Measurements from ENCODE around the gene ATP10D.
A peak's percentile ranks its signal among the peaks of the same experiment; 100 is the strongest.
"Not testable (repeated sequence)": the region's sequence is repeated elsewhere in the genome, so short reads cannot be mapped to it uniquely, and the experiment has no call there.

Gene ATP10D

DNA sequence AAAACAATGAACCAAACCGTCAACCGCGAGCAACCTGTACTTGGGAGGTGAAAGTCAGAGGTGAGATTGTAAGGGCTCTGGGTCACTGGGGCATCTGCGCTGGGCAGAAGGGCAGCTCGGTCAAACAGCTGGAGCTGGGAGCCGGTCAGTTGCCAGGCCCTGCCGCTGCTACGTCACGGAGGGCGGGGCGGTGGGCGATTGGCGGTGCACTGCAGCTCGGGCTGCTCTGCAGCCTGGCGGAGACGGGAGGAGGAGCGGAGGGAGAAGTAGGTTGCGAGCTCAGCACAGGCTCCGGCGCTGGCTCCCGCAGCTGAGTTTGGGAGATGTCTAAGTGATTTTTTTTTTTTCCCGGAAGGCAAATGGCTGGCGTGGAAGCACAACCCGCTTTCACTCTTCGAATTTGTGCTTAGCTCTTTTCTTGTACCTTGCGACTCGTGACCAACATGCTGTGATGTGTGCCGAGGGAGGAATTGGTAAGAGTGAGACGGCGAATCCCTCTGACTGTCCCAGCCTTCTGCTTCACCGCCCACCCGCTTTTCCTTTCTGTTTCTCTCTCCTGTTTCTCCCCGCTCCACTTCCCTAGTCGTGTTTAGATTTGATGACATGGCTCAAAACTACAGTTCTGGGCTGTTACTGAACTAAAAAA, at the start of gene ATP10D:
Gene ATP10D (plus strand): TSS at position 229 of the 646 bp plus-strand sequence. CDS start 27,266 bp downstream, outside the sequence.
- peak; percentile 46 to 74 for DNase-seq

DNA sequence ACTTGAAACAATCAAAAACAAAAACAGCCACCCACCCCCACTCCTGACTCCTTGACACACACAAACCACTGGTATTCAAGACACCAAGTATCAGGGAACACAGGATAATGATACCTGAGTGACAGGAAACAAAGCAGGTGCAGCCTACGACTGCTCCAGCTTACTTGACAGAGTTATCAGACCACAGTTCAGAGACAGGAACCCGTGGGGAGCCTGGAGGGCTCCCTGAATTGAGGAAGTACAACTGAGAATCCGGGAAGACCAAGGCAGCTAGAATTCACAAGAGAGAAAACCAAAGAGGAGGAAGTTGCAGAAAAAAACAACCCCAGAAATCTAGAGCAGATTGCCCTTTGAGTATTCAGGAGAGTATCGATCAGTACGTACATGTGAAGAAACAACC, 42.1 kb upstream of the ATP10D start:
- DNase-seq = no peak

DNA sequence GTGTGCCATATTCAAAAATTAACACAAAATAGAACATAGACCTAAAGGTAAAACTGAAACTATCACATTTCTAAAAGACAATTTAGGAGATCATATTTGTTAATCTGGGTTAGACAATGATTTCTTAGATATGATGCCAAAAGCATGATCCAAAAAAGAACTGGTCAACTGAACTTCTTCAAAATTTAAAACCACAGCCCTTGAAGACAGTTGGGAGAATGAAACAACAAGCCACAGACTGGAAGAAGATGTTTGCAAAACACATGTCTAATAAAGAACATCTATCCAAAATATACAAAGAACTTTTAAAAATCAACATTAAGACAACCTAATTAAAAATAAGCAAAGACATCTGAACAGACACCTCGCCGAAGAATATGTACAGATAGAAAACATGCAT, 41.0 kb upstream of the ATP10D start:
- no peak for DNase-seq

DNA sequence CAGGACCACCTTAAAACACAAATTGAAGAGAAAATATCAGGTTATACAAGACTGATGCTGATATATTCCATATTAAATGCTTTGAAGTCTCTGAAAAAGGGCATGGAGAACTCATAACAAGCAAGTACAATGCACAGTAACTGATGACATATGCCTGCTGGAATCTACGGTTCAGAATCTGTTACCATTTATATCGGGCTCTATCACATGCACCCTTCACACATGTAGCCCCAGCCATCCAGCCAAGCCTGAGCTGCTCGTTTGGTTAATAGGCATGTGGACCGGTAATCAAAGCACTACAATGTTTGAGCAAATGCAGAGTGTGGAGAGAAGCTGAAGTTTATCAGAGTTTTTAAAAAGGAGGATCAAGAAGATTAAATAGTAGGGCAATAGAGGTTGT, 33.4 kb upstream of the ATP10D start:
- no peak for DNase-seq

DNA sequence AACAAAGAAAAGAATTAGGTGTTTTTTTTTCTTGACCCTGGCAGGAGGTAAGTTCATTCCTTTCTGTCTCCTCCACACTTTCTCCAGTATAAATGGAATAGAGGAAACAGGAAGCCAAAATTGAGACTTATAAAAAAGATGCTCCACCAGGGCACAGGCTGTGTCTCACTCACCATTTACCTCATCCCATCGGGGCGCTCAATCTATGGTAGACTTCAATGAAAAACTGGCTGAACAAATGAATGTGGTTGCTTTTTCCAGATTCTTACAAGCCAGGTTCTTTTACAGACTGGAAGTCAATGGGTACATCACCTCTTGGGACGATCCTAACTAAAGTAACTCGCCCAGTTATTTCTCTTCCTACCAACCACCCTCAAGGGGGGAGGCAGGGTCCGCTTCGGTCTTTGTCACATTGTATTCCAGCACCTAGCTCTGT, 22.3 kb upstream of the ATP10D start:
- no peak for DNase-seq

DNA sequence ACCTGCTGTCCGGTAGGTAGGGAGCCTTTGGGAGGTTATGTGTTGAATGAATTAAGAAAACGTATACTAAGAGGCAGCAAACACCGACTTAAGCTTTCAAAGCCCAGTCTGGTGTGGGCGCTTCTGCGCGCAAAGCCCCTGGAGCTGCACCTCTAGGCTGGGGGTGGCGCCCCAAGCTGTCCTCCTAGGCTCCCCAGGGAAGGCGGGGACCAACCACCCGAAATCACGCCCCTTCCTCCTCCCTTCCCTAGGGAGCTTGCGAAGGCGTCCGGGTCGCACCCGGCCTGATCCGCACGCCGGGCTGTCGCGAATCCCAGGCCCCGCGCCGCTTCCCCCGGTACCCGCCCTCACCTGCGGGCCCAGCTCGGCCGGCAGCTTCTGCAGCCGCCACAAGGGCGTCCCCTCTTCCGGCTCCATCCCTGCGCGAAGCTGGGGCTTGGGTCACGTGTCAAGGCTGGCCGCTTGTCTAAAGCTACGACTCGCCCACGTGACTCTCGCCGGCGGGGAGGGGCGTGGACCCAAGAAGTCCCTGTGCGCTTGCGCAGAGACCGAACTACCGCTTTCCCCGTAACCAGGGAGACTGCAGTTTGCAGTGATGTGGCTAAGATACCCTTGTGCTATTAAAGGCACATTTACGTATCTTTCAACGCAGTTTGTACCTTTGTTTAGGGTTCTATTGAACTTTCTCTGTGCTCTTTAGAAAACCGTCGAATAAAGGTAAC, 21.7 kb upstream of the ATP10D start, which contains the start of gene COMMD8:
Gene COMMD8 (minus strand): TSS at position 468 of the 722 bp plus-strand sequence. CDS start 51 bp downstream, at position 417.
- DNase-seq = peak; percentile 86 to 96

DNA sequence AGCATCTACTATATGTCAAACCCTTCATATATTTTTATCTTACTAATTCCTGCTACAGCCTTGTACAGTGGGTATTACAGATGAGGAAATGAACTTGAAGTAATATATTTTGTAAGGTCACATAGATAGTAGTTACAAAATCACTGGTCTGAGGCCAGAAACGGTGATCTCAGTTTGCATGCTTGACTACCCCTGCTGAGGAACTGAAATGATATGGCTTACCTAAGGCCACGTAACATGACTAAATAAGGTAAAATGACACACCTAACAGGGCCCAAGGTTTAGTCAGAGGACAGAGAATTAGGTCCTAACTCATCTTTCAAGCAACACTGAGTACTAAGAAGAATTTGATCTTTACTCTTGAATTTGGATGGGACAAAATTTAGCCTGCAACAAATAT, 20.1 kb upstream of the ATP10D start:
- no peak for DNase-seq

DNA sequence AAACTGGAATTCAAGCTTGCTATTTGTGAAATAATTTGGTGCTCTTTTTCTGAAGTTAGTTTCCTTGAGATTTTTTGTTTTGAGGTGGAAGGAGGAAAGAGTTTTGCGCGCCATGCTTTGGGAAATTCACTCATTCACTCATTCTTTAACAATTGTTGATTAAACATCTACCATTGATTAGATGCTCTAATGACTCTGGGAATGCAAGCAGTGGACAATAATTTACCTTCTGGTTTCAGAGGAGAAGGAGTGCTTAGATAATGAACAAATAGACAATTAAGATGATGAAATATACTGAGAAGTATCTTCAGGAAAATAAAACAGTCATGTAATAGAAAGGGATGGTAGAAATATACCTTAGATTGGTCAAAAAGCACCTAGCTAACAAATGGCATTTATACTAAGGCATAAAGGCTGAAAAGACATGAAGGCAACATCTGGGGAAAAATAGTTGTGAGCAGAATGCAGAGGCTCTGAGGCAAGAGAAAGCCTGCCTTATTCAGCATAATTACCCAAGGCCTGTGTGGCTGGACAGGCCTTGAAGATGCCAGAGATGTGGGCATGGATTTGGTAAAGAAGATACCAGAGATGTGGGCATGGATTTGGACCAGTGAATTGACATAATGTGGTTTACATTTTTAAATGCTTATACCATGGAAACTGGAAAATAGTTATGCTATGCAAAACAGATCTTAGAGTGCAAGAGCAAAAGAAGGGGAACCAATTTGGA, 18.9 kb upstream of the ATP10D start:
- DNase-seq = no peak

DNA sequence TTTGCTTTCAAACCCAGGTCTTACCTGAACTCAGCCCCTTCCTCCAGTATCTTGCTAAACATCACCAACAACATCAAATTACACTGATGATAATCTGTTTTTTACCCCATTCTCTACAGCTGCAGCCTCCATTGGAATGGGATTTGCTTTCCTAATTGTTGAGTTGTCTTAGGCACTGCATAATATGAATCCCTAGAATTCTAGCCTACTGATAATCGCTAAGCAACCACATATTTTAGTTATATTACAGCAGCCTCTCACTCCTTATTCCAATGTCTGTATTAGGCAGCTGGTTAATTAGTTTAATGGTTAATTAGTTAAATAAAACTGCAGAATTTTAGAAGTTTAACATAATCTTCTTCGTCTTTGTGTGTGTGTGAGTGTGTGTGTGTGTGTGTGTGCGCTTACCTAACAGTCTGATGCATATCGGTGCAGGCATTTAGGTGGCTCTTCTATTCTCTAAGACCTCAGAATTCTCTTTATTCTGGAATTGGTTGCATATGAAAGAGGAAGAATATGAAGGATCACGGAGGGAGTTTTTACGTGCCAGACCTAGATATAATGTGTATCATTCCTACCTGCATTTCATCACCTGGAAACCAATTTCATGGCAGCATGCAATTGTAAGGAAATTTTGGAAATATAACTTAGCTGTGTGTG, 16.2 kb upstream of the ATP10D start:
- no peak for DNase-seq

DNA sequence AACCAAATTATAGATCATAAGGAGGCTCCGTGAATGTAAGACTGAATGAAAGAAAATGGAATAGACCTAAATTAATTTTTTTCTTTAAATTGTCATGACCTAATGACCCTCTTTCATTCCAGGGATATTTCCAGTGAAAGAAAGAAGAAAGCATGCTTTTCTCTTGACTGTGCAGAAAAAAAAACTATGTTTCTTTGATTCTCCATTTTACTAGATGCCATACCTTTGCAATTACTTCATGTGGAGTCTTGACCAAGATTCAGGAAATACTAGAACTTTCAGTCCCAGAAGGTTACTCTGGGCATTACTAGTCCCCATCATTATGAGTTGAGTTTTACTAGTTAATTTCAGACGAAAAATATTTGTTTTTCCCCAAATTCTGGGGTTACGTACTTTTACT, 15.1 kb upstream of the ATP10D start:
- DNase-seq = no peak

DNA sequence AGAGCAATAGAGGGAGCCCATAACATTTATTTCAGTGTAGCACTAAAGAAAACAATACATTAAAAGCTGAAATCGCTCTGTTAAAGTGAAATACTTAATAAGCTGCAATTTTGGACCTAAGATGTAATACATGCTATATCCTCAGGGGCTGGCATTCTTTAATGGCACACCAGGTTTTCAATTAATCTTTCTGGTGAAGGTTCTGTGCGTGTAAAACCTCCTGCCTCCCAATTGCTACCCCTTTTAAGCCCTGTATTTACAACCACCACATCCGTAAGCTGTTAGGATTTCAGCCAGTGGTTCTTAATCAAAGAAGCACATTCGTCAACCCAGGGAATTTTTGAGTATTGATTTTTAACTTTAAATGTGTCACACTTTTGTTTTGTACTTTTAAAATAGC, 14.0 kb upstream of the ATP10D start:
- DNase-seq = no peak

DNA sequence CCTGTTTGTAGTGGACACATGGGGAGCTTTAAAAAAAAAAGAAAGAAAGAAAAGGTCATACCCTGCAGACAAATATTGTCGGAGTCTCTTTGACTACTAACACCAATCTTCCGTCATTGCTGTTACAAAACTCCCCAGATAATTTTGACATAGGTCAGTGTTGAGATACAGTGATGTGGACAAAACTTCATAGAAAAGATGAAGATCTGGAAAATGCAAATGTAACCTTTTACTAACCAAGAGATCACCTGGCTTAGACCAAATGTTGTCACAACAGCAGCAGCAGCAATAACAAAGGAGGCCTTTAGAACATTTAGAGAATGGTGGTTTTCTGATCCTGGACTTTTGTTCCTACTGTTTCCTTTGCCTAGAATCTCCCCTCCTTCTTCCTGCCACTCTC, 13.5 kb upstream of the ATP10D start:
- no peak for DNase-seq

DNA sequence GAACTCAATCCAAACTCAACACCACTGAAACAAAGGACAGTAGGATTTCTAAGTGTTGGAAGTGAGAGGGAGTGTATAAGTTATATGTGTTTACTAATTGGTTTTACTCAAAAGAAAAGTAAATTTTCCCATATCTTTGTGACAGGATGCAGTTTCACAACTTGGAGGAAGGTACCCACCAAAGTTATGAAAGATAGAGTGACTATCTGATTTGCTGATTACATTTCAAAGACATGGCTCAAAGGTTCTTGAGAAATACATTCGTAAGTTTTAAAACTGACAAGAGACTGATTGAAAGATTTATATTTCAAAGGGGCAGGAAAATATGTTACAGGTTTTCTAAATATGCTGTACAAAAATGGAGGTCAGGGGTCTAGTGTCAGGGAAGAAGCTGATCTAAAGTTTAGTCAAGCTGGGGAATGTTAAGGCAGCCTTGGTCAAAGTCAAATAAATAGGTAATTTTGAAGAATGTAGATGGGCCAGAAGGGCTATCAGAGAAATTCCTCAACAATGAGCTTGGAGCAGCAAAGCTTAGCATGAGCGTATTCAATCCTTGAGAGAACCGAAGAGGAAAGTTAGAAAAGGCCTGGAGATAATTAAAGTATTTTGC, 11.8 kb upstream of the ATP10D start:
- DNase-seq = no peak

DNA sequence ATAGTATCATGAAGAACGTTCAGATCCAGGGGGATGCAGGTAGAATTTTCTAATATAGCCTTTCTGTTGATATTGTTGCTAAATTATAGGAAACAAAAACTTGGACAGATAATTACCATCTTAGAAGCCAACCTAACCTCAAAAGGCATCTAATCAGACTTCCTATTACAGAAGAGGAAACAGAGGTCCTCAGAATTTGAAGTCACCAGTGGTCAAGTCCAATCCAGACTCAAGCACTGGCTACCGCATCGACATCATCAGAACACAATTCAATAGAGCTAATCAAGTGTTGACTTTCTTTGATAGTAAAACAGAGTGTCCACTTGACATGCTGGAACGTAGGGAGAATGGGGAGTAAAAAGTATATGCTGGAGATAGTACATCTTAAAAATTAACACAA, 10.3 kb upstream of the ATP10D start:
- DNase-seq = no peak

DNA sequence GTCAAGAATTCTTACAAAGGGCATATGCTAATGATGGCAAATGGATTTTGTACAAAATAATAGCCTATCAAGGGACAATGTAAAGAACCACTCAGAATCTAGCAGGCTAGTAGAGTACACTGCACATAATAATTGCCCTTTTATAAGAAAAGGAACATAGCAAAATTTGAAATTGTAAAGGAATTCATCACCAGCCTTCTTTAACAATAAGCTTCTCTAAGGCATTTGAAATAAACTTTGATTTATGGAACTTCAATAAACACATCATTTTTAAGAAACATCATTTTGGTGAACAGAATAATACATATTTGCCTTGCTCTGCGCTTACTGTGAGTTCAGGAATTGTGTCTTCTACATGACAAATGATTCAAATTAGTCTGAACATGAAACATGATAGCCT, 9.7 kb upstream of the ATP10D start:
- no peak for DNase-seq

DNA sequence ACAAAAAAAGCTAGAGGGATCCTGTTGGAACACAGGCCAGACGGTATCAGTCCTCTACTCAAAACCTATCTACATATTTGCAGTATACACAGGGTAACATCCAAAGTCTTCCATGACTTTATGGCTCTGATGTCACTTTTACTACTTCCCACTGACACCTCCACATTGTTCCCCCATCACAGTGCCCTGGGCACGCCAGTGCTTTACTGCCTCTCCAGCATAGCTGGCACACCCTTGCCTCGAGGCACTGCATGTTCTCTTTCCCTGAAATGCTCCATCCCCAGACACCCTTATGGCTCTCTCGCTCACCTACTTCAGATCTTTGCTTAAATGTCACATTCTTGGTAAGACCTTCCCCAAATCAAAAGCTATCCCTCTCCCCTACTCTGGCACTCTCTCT, 6.3 kb upstream of the ATP10D start:
- DNase-seq = no peak

DNA sequence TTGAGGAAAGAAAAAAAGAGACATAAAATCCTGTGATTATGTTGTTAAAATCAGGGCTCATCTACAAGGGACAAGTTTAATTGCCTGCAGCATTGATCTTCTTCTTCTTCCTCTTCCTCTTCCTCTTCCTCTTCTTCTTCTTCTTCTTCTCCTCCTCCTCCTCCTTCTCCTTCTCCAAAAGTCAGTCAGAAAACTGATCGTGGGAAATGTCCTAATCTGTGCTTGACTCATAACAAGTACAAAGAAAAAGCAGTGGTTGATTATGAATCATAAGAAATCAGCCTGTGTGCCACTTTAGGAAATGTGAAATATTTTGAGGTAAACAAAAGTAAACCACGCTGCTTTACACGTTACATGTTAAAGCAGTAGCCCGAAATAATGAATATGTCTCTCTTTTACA, 2.7 kb upstream of the ATP10D start:
- no peak for DNase-seq

DNA sequence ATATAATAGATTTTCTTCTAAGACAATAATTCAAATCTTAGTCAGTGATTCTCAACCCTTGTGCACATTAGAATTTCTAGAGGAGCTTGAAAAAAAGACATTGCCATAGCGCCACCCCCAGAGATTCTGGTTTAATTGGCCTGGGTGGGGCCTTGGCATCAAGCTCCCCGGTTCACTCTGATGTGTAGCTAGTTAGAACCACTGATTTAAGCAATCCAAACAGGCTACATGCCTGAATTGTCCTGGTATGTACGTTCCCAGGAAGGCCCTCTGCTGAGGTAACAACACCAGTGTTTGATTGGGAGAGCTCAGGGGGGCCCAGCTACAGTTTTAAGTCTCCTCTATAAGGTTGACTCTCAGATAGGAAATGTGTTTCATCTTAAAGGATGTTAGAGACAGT, 1.3 kb upstream of the ATP10D start:
- DNase-seq = no peak

DNA sequence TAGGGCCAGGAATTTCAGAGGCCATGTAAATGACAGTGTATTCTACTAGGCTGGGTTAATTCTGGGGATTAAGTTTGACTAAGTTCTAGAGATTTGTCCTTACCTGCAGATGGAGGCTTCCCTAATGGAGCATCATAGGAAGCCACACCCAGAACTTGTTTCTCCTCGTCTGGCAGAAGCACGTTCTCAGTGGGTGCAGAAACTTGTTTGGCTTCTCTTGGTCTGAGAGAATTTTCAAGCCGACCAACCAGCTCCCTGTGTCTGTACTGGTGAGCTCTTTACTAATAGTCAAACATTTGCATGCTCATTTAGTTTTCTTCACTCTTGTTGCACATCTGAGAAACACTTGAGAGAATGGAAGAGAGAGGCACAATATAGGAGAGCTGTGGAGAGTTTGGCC, 907 bp upstream of the ATP10D start:
- DNase-seq = no peak

DNA sequence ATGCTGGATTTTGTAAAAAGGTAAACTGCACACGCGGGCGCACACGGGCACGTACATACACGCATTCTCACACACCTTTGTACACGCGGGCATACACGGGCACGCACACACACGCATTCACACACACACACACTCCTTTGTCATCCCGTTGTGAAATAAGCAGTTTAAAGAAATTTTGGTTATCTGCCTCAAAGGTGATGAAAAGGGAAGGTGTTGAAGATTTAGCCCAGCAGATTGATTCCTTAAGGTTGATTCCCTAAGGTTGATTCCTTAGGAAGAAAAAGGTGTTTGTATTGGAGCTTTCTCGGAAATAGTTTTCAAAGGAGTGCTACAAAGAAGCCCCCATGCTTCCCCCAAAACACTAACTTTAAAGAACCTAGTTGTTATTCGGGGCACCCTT, 693 bp downstream of the ATP10D start:
- no peak for DNase-seq

DNA sequence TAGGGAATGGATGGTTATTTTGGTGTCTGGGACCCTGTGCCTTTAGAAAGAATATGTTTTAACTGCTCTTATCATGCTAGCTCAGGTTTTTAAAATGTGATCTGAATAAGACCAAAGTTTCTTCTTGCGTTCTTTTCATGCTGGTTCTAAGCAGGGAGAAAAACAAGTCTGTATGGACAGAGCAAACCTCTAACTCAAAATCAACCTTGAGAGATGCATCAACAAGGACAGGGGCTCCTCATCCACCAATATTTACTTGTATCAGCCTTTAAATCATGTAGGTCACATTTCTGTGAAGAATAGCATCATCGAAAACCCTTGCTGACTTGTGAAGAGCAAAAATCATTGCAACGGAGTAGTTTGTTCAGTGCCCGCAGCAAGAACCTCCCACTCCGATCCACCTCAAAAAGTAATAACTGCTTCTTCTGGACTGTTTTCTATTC, 1.2 kb downstream of the ATP10D start:
- DNase-seq = no peak

DNA sequence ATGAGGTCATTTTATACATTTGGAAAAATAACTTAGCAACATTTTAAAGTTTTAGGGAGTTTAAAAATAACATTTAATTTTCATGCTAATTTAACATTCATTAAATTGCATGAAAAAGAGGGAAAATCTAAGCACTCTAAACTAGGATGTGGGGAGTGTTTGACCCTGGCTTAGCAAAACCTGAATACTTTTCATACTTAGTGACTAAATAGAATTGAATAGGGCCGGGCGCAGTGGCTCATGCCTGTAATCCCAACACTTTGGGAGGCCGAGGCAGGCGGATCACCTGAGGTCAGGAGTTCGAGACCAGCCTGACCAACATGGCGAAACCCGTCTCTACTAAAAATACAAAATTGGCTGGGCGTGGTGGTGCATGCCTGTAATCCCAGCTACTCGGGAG, 1.7 kb downstream of the ATP10D start:
- not testable (repeated sequence) for DNase-seq

DNA sequence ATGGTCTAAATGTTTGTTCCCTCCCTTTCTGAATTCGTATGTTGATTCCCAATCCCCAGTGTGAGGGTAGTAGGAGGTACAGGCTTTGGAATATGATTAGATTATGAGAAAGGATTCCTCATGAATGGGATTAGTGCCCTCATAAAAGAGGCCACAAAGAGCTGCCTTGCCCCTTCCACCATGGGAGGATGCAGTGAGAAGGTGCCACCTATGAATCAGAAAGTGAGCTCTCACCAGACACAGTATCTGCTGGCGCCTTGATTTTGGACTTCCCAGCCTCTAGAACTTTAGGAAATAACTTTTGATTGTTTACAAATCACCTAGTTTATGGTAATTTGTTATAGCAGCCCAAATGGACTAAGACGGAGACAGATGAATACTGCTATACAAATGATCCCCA, 3.6 kb downstream of the ATP10D start:
- no peak for DNase-seq

Data from NCI-H446 (cell line).